Pancreas (tissue), 10 donors: ENCODE results near the gene FUT4. TPM values are rescaled to one million over a fixed set of nuclear protein-coding genes. Genes with fewer than 3 reads are reported as not detected.
A peak's percentile ranks its signal among the peaks of the same experiment; 100 is the strongest.

ENCODE experiments used
- ATAC-seq, 4 donors: fragments of 200-7000 bp; cut with Tn5 transposase; one replicate each; pipeline versions ENCODE4 v1.8.0 to v1.9.1; 2020; ENCODE audit warnings: mild to moderate bottlenecking in 4 of 4, moderate library complexity in 4 of 4
- DNase-seq, 6 donors: peaks; one replicate each; pipeline ENCODE4 v3.0.0-alpha.2; 2020
- FAIRE-seq: peaks from 2 replicates; lab custom pipeline; 2012; peaks lifted over from hg19 to GRCh38; lab: Jason Lieb, UNC
- H3K27ac ChIP-seq, 4 donors: fragments of 200-600 bp; sonication (generic); 1 replicate in 3 of 4; 2 replicates in 1 of 4; pipeline versions ENCODE4 v1.5.0 to v1.8.0; 2020
- H3K27me3 ChIP-seq, 4 donors: fragments of 200-600 bp; one replicate each; pipeline ENCODE4 v1.8.0; 2021
- H3K36me3 ChIP-seq, 3 donors: fragments of 200-600 bp; sonication (generic) in 1 of 3; one replicate each; pipeline versions ENCODE4 v1.5.0 to v1.8.0; 2020 to 2021
- H3K4me1 ChIP-seq, 3 donors: fragments of 200-600 bp; one replicate each; pipeline ENCODE4 v1.8.0; 2021
- H3K4me3 ChIP-seq, 4 donors: fragments of 200-600 bp; sonication (generic) in 2 of 4; one replicate each; pipeline versions ENCODE4 v1.5.0 to v1.8.0; 2020 to 2021
- H3K9me3 ChIP-seq, 4 donors: fragments of 200-600 bp; one replicate each; pipeline ENCODE4 v1.8.0; 2021
- CTCF ChIP-seq, 4 donors: fragments of 200-600 bp; sonication (generic) in 3 of 4; IDR thresholded peaks; one replicate each; pipeline versions ENCODE4 v1.5.0 to v1.8.0; 2021; ENCODE audit warnings: antibody characterized with exemption in 4 of 4
- WGBS, 2 donors: extraction: QIAGEN DNeasy Blood & Tissue Kit; methylation state at CpG; one replicate each; pipeline ENCODE4 v1.1.7; 2013; 5-methylcytosine and 5-hydroxymethylcytosine counted together
- intact Hi-C, 3 donors: fragments of 100-400 bp; cut with DNase I; formaldehyde crosslinking; loops; one replicate each; pipeline versions ENCODE4 v1.11.1 to v1.14.2; 2022
- polyA plus RNA-seq, 2 donors: library from polyadenylated mRNA; stranded (reverse); fragments of 200-250 nt; gene quantifications; one replicate each; pipeline ENCODE4 v1.2.3, GENCODE V29; 2013
- total RNA-seq, 6 donors: library from RNA; stranded (reverse); fragmentation: NEBNext Ultra II Directional in 4 of 6; extraction: Animal tissue kit (Norgen Biotek cat#: 25700) in 4 of 6; gene quantifications; one replicate each; pipeline versions ENCODE4 v1.2.1 to v1.2.4, GENCODE V29; 2021 to 2023
- donor health status: healthy with polysubstance abuse.
- donor health status: DM: no; HTN: no; CAD: no; lungs with moderate emphysema.
- donor health status: DM: no; HTN: no; CAD: no.
- donor health status: control.
- donor health status: control.
- donor health status: Bipolar disorder and iron deficiency.
- donor health status: DM: yes; HTN: yes; CAD: no.
- donor health status: DM: no; HTN: no; CAD: no.
- donor health status: DM: no; HTN: no; CAD: no.
- donor health status: DM: yes; HTN: yes; CAD: no.

Gene FUT4
- total and polyA plus RNA-seq, 8 donors: 2.4 to 14.6 (median 5.6) TPM

- no peak for DNase-seq
- Histone ChIP-seq H3K4me1 (peaks cover 0 to 7% (median 4%) of the 10 kb centered on the region in 3 donors), H3K27me3 (no peaks in the 10 kb centered on the region), H3K36me3 (no peaks in the 10 kb centered on the region), H3K4me3 (no peak overlapping the region), H3K27ac (no peak overlapping the region), H3K9me3 (no peaks in the 10 kb centered on the region)
- TF ChIP-seq CTCF (IDR thresholded peaks at IDR 0.05): no peak
- peak; percentile 47 for FAIRE-seq
- intact Hi-C loops: no loop called here
- no peak for ATAC-seq
These were observed 13.7 kb downstream of the FUT4 start for GRCh38 chr11:94557421-94557820.

GRCh38 chr11:94557992-94558391 lies 14.3 kb downstream of the FUT4 start:
- H3K4me1 ChIP-seq: peaks cover 0 to 7% (median 4%) of the 10 kb centered on the region in 3 donors
- H3K9me3 ChIP-seq: no peaks in the 10 kb centered on the region
- FAIRE-seq: no peak
- H3K36me3 ChIP-seq: no peaks in the 10 kb centered on the region
- TF ChIP-seq CTCF (IDR thresholded peaks at IDR 0.05): no peak
- DNase-seq: no peak
- intact Hi-C loops: no loop called here
- no peak overlapping the region for H3K27ac ChIP-seq
- no peaks in the 10 kb centered on the region for H3K27me3 ChIP-seq
- H3K4me3 ChIP-seq: no peak overlapping the region
- WGBS, 2 donors: 18 to 25% methylated on average over 1 of the region's 1 CpG
- ATAC-seq: no peak

GRCh38 chr11:94558468-94558867 lies 14.7 kb downstream of the FUT4 start:
- no peaks in the 10 kb centered on the region for H3K27me3 ChIP-seq
- no peaks in the 10 kb centered on the region for H3K36me3 ChIP-seq
- no peaks in the 10 kb centered on the region for H3K9me3 ChIP-seq
- 95 to 96% methylated on average over 1 of the region's 1 CpG for WGBS, 2 donors
- DNase-seq: no peak
- no peak overlapping the region for H3K27ac ChIP-seq
- no peak for FAIRE-seq
- no peak overlapping the region for H3K4me3 ChIP-seq
- intact Hi-C loops: no loop called here
- no peak for TF ChIP-seq CTCF (IDR thresholded peaks at IDR 0.05)
- H3K4me1 ChIP-seq: peaks cover 0 to 7% (median 4%) of the 10 kb centered on the region in 3 donors
- ATAC-seq: peak in 1 of 4 donors; percentile 27

GRCh38 chr11:94558932-94559331 lies 15.2 kb downstream of the FUT4 start:
- no peak for FAIRE-seq

More at GRCh38 chr11:94558932-94559331, 15.2 kb downstream of the FUT4 start:
- no peak overlapping the region for H3K4me3 ChIP-seq
- H3K27me3 ChIP-seq: no peaks in the 10 kb centered on the region
- ATAC-seq (no peak), DNase-seq (no peak)
- no peaks in the 10 kb centered on the region for H3K9me3 ChIP-seq
- intact Hi-C loops: no loop called here
- TF ChIP-seq CTCF (IDR thresholded peaks at IDR 0.05): no peak
- 96 to 99% methylated on average over 4 of the region's 4 CpGs for WGBS, 2 donors
- no peak overlapping the region for H3K27ac ChIP-seq
- H3K36me3 ChIP-seq: no peaks in the 10 kb centered on the region
- H3K4me1 ChIP-seq: peaks cover 0 to 7% (median 4%) of the 10 kb centered on the region in 3 donors
